Fibroblast of skin of abdomen (primary cell): ENCODE data around the gene RXFP1. TPM values are rescaled to one million over a fixed set of nuclear protein-coding genes. Genes with fewer than 3 reads are reported as not detected.
A peak's percentile ranks its signal among the peaks of the same experiment; 100 is the strongest.

Source experiments
- DNase-seq: peaks from one replicate; pipeline ENCODE4 v3.0.0-alpha.2; 2013
- polyA plus RNA-seq, 2 experiments: library from polyadenylated mRNA; unstranded; fragments of 120-200 nt; gene quantifications; one replicate each; pipeline ENCODE4 v1.2.1, GENCODE V29; 2013; ENCODE audit not compliant: insufficient read length in 2 of 2

RXFP1 gene
- not detected for polyA plus RNA-seq (2013, experiment 1 of 2; ENCODE audit: insufficient read length)
- polyA plus RNA-seq (2013, experiment 2 of 2; ENCODE audit: insufficient read length) = not detected

DNA sequence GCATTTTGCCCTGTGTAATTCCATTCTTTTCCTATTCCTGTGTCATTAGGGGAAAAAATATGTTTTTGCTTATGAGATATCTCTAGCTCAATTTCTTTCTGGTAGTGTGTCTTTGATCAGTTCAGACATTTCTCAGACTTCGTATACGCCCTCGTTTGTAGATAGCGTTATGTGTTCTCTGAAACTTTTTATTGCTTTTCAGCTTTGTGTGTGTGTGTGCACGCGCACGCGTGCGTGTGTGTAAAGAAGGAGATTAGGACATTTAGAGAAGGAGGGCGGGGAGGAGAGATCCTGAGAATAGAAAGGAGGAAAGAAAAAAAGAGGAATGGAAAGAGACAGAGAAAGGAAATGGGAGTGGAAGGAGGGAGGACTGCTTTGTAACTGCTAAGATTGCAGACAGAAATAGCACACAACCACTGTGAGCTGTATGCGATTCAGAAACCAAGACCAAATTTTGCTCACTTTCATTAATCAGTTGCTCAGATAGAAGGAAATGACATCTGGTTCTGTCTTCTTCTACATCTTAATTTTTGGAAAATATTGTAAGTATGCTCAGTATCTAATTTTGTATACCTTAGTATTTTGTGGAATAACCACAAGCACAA, at the start of gene RXFP1:
Gene RXFP1 (plus strand): TSS at position 399 of the 605 bp plus-strand sequence. CDS start 95 bp downstream, at position 494.
- no peak for DNase-seq

DNA sequence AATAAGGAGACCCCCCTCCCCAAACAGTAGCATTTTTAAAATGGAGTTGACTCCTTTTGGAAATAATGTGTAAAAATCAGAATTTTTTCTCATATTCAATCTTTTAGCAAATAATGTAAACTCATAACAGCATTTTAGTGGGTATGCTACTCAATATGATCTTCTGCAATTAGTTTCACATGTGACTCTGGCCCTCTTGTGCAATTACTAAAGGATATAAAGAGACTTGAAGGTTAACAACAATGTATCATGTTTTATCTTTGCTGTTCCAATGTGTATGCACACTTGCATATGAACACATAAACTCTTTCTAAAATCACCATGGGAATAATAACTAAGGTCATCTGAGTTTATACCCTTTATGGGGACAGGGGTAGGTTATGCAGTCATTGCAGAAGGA, 39.9 kb upstream of the RXFP1 start:
- DNase-seq = no peak

DNA sequence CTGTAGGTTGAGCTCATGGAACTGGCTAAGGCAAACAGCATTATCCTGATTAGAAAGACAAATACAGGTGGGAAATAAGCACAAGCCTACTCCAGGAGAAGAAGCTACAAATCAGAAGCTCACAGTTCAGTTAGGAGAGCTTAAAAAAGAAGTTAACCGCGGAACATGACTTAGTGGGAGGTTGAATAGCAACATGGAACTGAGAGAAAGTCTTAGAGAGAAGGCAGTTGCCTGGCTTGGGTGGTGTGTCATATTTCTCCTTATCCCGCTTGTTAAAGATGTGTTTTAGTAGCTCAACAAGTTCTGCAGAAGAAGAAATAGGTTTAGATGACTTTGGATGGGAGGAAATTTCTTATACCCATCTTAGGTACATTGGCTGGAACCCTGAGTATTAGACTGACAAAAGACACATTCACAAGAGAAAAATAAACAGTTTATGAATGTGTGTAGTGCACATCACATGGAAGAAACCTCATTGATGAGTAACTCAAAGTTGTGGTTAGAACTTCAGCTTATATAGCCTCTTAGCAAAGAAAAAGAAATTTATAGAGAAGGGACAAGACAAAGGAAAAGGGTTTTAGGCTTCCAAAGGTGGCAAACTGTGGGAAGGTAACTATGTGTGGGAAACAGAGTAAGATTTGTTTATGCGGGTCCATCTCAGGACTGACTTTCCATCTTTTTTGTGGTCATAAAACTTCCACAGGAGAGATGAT, 37.4 kb upstream of the RXFP1 start:
- no peak for DNase-seq

DNA sequence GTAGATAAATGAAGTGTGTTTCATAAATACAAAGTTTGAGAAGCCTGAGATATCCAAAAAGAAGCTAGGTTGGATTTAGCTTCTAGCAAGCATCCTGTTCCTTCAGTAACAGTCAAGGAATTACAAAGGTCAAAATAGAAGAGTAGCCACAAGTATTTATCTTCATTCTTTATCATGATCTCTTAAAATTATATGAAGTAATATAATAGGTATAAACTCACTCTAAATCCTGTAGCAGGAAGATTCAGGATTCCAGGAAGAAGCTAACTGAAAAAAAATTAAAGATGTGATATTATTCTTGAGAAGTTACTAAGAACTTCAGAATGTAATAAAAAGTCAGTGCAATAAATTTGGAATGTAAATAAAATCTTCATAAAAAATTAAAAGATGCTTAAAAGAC, 31.1 kb upstream of the RXFP1 start:
- no peak for DNase-seq

DNA sequence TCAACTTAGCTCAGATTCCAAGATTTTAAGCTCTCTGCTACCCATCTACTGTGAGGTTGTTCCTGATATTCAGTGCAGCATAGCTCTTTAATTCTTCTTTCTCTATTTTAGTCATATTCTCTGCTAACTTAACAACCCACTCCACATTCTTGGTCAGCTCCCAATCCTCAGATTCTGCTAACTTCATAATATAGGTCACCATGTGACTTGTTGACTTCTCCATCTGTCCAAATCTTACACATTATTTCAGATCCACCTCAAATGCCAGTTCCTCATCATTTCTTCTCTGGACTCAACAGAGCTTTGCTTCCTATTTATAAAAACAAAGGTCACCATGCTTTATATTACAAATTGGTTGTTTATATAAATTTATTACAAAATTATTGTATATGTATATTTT, 29.3 kb upstream of the RXFP1 start:
- DNase-seq = no peak

DNA sequence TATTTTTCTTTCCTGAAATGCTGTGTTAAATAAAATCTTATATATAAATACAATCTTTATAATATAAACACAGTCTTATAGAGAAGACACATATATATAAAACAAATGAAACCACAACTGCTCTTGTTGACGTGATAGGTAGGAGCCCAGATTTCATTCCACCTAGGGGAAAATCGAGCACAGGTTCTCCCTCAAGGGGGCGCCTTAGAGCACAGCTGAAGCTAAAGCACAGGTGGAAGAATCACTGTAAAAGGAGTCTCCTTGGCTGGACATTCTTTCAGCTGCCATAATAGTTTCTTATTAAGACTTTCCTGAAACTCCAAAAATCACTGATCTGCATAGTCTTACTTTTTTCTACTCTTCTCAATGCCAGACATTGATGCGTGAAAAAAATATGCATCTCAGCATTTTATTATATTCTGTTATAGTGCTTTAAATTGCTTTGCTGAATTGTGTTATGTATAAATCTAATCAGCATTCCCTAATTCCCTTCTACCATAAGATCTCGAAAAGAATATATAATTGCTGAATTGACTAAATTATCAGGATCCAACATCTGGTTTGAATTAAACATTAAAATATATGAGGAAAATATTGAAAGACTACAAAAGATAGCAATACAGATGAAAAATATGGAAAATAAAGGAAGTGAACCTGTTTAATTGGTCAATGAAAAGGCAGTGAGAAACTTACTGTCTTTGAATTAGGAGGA, 25.5 kb upstream of the RXFP1 start:
- no peak for DNase-seq

DNA sequence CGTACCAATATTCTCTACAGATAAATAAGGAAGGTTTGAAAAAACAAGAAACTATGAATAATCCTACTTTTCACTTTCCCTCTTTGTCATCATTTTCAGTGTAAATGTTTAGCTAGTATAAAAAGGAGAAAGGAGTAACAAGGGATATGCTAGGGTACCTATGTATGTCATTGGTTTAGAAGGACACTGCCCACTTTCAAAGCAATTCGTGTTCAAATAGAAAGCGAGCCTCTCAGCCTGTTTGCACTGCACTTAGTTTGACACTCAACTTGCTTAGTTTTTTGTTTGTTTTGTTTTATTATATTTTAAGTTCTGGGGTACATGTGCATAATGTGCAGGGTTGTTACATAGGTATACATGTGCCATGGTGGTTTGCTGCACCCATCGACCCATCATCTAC, 21.6 kb upstream of the RXFP1 start:
- DNase-seq = no peak

DNA sequence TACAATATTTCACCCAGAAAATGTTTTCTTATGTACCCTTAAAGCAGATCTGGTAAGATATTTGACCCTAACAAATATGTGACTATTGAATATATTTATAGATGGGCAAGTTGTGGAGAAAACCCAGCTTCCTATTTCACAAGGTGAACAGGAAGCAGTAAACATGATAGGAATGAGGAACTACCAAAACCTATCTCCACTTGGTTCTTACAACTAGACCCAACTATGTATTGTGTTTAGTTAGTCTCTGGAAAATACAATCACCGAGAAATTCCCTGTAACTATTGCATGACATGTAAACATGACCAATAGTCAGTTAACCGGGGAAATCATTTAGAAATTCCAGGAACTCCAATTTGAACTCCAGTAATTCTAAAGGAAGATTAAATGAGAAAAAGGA, 8.4 kb upstream of the RXFP1 start:
- DNase-seq = no peak

DNA sequence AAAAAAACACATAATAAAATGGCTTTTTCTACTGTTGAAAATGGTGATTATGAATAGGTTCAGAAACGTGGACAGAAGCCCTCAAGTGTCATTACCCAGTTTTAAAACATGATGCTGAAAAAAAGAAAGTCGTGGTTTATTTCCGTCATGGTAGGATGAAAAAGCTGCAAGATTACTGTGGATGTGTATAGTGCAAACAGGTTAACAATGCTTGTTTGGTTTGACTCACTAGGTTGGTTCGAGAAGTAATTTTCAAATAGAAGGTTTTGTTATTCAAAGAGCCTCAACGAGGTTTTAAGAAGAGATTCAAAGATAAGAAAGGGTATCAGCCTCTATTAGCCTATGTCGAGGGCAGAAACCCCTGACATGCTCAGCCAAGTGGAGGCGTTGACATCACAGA, 2.5 kb upstream of the RXFP1 start:
- no peak for DNase-seq

DNA sequence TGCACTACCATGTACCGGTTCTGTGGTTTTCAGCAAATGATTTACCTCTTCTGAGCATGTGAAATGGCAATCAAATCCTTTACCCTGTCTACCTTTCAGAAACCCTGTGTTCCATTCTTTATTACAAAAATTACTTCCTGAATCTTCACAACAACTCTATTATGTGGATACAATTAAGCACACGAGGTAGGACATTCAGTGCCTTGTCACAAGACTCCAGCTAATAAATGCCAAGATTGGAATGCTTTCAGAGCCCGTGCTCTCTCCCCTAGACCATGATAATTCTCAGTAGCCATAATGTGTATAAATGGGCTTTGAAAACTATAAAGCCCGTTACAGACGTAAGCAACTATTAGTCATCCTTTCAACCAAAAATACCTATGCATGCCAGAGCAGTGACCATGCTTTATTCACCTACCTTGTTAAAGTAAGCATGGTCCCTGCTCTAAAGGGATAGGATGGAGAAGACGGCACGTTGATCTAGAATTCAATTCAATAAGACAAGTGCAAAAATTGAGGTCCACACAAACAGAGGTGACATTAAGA, 2.4 kb downstream of the RXFP1 start:
- DNase-seq = no peak

DNA sequence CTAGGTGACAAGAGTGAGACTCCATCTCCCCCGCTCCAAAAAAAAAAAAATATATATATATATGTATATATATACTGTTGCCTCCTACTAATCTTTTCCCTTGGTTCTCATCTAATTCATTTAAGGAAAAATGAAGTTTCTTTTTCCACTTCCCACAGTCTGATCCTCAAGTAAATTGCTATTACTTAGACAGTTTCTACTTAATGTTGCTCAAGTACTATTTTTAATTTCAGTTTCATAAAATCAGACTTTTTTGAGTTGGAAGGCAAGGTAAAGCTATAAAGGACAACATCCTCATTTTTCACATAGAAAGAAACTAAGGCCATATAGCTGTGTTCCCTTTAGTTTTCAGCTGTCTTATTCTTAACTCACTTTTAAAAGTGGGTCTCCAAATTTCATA, 5.8 kb downstream of the RXFP1 start:
- DNase-seq = no peak

DNA sequence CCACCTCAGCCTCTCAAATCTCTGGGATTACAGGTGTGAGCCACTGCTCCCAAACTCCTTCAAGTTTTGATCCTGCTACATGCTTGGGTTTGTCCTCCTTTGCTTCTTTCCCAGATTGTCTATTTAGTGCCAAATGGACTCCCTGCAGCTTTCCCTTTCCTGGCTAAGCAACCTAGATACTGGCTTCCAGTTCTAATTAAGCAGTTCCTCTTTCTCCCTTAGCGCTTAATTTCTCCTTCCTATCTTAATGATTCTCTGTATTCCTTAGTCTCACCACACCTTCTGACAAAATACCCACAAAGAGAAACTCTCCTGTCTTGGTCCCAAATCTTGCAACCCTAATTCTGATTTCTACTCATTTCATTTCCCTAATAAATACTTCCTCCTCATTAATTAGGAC, 7.8 kb downstream of the RXFP1 start:
- DNase-seq = no peak

DNA sequence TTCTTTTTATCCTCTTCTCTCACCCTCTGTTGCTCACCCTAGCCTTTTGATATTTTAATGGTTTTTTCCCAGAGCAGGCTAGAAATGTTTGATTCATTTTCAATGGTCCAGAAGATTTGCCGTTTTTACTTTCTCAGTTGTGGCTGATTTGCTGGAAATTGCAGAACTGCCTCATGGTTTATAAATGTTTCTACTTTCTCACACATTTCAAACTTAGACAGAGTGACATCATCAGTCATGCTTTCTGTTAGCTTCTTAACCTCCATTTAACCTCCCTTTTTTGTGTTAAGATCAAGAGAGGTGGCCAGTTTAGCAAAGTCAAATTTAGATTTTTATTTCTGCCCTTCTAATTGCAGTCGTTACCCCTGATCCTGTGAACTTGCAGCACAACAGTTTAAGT, 8.7 kb downstream of the RXFP1 start:
- no peak for DNase-seq

DNA sequence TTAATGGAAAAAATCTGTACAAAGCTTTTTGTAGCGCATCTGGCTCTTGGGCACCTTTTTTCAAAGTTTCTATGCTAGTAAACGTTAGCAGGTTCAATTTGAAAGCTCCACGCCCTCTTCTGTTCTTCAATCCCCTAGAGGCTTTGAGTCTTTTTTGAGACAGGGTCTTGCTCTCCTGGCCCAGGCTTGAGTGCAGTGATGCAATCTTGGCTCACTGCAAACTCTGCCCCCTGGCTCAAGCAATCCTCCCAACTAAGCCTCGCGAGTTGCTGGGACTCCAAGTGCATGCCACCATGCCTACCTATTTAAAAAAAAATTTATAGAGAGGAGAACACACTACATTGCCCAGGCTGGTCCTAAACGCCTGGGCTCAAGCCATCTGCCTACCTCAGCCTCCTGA, 9.2 kb downstream of the RXFP1 start:
- DNase-seq = no peak

DNA sequence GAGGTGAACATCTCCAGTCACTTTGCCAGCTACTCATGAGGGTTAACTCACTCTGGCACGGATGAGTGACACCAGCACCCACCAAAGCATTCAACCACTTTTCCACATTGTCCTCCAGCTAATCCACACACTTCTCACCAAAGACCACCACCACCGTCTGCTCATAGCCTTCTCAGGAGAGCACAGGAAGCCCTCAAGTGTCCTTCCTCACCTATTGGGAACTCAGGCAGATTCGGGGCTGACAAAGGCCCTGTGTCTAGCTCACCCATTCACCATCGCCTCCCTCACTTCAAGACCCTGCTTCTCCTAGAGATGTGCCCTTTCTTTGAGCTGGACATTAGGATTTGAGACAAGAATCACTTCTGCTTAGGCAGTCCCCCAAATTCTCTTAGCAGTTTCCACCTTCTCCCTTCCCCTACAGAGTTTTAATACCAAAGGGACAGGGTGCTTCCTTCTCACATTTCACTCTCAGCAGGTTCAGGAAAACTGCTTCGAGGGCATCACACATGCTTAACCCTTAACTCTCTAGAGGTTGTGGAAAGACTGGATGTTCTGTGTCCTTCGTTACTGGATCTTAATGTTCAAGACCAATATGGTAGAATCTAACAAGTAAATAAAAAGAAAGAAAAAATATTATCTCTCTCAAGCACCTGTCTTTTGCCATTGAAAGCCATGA, 11.0 kb downstream of the RXFP1 start:
- DNase-seq = no peak

DNA sequence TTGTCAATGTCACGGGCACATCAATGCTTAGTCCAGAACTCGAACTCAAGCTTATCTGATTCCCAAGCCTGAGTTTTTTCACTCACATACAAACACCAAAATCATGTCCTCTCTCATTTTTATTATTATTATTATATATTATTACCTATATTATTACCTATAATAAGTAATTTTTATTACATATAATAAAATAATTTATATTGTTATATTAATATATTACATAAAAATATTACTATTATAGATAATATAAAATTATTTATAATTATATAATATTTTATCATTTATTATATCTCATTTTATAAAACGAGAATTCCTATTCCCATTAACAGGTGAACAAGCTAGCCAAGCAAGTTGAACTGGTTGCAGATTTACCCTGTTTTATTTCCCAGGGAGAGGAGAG, 13.0 kb downstream of the RXFP1 start:
- no peak for DNase-seq

DNA sequence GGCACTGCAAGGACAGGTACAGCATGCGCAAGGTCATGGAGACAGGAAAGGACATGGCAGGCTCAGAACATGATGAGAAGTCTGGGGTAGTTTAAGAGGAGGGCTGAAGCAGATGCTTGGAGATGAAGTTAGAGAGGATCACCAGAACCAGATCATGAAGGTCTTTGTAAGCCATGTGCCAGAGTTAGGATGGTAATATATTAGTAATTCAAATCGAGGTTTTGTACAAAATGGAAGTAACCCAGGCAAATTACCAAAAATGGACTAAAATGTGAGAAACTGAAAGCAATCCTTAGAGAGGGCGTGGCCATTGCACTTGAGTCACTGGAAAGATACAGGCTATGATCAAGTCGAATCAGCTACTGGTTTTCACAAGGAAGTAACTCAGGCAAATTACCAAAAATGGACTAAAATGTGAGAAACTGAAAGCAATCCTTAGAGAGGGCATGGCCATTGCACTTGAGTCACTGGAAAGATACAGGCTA, 13.5 kb downstream of the RXFP1 start:
- DNase-seq = peak; percentile 69

DNA sequence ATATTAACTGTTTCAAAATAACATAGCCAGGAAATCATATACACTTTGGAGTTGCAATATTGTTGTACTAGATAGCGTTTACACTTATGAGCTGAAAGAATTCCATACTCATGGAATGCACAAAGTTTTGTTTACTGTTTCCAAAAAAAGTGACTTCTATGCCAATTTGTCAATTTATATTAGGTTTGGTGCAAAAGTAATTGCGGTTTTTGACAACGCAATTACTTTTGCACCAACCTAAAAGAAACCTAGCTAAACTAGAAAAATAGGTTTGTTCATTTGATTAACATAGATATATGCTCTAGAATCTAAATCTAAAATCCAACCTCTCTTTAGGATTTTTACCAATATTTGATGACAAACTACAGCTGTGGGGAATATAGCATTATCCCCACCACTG, 15.2 kb downstream of the RXFP1 start:
- DNase-seq = no peak

DNA sequence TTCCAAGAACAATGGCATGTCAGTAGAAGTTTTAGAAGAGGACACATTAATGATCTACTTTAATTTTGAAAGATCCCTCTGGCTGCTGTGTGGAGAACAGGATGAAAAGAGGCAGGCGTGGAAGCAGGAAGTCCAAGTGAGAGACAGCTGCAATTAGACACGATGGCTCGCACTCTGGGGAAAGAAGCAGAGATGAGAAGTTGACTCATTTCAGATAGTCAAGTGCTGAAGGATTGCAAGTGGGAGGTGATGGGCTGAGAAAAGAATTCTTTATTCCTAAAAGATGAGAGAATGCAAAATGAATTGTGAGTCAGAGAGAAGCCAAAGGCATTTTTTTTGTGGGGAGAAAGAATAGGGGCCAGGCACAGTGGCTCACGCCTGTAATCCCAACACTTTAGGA, 16.5 kb downstream of the RXFP1 start:
- DNase-seq = peak; percentile 66

DNA sequence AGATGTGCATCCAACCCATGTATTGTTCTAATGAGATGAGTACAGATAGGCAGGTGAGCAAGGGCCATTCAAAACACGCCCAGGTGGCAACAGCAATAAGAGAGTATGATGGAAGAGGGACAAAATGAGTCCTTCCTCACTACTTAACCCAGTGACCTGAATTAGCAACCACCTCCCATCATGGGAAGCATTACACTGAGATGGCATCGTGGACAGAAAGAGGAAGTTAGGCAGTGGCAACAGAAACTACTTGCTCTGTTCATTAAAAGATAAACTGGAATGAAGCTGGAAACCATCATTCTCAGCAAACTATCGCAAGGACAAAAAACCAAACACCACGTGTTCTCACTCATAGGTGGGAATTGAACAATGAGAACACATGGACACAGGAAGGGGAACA, 17.2 kb downstream of the RXFP1 start:
- no peak for DNase-seq

DNA sequence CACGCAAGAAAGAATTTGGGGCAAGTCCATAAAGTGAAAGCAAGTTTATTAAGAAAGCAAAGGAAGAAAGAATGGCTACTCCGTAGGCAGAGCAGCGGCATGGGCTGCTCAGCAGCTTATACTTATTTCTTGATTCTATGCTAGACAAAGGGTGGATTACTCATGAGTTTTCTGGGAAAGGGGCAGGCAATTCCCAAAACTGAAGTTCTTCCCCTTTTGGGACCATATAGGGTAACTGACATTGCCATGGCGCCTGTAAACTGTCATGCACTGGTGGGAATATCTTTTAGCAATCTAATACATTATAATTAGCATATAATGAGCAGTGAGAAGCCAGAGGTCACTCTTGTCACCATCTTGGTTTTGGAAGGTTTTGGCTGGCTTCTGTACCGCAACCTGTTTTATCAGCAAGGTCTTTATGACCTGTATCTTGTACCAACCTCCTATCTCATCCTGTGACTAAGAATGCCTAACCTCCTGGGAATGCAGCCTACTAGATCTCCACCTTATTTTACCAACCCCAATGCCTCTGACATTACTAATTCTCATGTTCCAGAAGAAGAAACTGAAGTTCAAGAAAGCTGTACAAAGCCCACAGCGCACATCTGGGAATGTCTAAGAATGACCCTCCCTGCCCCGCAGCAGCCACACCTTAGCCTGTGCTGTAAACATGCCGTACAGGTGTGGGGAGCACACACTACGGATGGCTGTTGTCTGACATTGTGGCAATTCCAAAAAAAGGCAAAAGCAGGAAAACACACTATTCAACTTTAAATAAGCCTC, 18.6 kb downstream of the RXFP1 start:
- DNase-seq = no peak

DNA sequence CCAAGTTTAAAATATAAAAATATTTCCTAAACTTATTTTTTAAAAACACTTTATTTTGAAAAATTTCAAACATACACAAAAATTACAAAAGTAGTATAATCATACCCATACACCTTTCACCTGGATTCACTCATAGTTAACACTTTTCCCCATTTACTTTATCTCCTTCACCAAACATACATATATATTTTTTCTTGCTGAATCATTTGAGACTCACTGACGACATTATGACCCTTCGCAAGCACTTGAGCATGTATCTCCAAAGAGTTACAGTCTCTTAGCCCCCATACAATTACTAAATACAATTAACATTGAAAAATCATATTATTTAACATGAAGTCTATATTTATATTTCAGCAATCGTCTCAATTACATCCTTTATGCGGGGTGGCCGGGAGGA, 19.8 kb downstream of the RXFP1 start:
- no peak for DNase-seq
